Right lung (tissue), 10 donors: ENCODE measurements around the gene RFX6. TPM values are rescaled to one million over a fixed set of nuclear protein-coding genes. Genes with fewer than 3 reads are reported as not detected.
"Not testable (repeated sequence)": the region's sequence is repeated elsewhere in the genome, so short reads cannot be mapped to it uniquely, and the experiment has no call there.

Source experiments
- DNase-seq, 2 donors: peaks; one replicate each; pipeline ENCODE4 v3.0.0-alpha.2; 2013
- long read RNA-seq, 8 donors: transcript quantifications; one replicate each; lab custom pipeline, GENCODE V29; 2026
- polyA plus RNA-seq, 5 donors: library from polyadenylated mRNA; unstranded; fragments of 120-200 nt; gene quantifications; one replicate each; pipeline versions ENCODE4 v1.2.1 to v1.2.3, GENCODE V29; 2013; ENCODE audit warnings: inconsistent platforms in 1 of 5, low replicate concordance in 1 of 5; ENCODE audit not compliant: insufficient read length in 5 of 5, insufficient read depth in 1 of 5

Gene RFX6, protein sequence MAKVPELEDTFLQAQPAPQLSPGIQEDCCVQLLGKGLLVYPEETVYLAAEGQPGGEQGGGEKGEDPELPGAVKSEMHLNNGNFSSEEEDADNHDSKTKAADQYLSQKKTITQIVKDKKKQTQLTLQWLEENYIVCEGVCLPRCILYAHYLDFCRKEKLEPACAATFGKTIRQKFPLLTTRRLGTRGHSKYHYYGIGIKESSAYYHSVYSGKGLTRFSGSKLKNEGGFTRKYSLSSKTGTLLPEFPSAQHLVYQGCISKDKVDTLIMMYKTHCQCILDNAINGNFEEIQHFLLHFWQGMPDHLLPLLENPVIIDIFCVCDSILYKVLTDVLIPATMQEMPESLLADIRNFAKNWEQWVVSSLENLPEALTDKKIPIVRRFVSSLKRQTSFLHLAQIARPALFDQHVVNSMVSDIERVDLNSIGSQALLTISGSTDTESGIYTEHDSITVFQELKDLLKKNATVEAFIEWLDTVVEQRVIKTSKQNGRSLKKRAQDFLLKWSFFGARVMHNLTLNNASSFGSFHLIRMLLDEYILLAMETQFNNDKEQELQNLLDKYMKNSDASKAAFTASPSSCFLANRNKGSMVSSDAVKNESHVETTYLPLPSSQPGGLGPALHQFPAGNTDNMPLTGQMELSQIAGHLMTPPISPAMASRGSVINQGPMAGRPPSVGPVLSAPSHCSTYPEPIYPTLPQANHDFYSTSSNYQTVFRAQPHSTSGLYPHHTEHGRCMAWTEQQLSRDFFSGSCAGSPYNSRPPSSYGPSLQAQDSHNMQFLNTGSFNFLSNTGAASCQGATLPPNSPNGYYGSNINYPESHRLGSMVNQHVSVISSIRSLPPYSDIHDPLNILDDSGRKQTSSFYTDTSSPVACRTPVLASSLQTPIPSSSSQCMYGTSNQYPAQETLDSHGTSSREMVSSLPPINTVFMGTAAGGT
- polyA plus RNA-seq = 1 to 10 TPM; 1.0 to 2.9 (median 2.3) TPM
- long read RNA-seq, donor 1, partial matches to known transcripts = 22 of 23 reads
- long read RNA-seq, donor 1, other reads (novel, unspliced or antisense) = 0 of 23 reads
- long read RNA-seq, donor 2 = 0 reads
- long read RNA-seq, donor 3 = 0 reads
- long read RNA-seq, donor 4 = 0 reads
- long read RNA-seq, donor 5 = 0 reads
- long read RNA-seq, donor 6 = 0 reads
- long read RNA-seq, donor 7 = 0 reads
- long read RNA-seq, donor 8 = 0 reads

DNA sequence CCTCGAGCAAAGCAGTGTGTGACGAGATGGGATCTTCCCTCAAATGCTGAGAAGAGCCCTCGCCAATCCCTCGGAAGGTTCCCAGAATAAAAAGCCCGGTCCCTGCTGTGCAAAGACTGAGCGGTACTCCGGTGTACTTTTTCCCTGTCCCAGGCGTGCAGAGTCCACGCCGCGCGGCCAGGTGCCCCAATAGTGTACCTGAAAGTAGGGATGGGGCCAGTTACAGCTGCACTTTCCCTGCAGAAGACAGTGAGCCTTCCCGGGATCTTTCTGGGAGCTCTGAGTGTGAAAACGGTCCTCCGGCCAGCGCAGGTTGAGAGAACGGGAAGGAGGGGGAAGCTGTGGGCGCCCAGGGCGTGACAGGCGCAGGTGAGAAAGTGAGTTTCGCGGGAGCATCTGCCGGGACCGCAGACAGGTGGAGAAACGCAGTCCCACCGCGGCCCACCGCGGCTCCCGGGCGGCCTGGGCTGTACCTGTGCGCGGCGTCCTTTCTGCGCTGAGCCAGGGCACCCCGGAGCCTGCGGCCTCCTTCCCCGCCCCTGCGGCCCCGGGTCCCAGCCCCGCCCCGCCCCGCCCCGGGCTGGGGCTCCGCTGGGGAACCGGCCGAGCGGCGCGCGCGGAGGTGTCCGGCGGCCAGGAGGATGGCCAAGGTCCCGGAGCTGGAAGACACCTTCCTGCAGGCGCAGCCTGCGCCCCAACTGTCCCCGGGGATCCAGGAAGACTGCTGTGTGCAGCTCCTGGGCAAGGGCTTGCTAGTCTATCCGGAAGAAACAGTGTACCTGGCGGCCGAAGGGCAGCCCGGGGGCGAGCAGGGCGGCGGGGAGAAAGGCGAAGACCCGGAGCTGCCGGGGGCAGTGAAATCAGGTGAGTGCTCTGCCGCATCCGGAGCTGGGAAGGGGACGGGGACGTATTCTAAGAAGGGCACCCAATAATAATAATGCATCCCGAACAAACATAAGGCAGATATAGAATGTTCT, at the start of gene RFX6:
Gene RFX6, plus strand, starts transcription at position 608 of the 977 bp plus-strand sequence. Its CDS starts 34 bp downstream, at position 642.
- peak in 1 of 2 donors; percentile 8 for DNase-seq

DNA sequence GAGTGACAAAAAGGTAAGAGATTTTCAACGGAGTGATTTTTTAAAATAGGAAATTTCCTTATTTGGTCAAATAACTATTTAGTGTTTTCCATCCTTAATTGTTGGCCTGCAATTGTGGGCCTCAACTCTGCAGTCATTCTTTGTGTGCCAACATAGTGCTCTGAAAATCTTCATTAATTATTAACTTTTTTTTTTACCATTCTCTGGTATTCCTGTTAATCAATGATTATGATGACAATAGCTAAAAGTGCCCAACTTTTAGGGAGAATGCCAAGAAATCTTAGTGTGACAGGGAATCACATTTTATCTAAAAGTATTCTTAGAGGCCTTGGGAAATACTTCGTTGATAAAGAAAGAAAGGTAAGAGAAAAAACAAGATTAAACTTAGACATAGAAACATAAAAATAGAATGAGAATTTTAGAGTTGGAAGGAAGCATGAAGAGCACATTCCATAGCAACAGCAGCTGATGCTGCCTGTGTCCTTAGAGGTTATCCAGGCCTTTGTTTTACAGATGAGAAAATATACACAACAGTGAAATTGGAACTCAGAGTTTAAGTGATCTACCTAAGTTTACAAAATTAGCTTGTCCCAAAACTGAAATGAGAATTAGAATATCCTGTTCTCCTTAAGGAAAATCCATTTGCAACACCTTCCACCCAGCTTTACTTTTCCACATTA, 49.3 kb upstream of the RFX6 start:
- DNase-seq = no peak

DNA sequence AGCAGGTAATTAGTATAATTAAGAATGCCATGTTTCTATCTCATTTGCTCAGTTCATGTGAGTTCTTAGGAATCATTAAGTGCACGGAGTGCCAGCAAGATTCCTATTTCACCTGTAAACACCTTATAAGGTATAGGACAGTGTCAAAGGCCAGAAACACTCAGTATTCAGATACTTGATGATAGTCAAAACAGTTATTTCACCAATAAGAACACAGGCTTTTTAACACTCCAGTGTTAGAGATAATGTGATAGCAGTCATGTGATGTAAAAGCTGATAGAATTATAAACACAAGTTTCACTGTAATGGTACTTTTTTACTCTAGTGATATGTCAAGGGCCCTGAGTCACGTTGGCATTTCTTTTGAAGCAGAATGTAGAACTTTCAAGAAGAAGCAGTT, 48.1 kb upstream of the RFX6 start, which contains the start of gene GPRC6A:
Gene GPRC6A, minus strand, starts transcription at position 101 of the 400 bp plus-strand sequence. Its CDS starts 70 bp downstream, at position 31.
- no peak for DNase-seq

- DNase-seq = not testable (repeated sequence)
These were observed 42.5 kb upstream of the RFX6 start for GRCh38 chr6:116834526-116834925.

DNA sequence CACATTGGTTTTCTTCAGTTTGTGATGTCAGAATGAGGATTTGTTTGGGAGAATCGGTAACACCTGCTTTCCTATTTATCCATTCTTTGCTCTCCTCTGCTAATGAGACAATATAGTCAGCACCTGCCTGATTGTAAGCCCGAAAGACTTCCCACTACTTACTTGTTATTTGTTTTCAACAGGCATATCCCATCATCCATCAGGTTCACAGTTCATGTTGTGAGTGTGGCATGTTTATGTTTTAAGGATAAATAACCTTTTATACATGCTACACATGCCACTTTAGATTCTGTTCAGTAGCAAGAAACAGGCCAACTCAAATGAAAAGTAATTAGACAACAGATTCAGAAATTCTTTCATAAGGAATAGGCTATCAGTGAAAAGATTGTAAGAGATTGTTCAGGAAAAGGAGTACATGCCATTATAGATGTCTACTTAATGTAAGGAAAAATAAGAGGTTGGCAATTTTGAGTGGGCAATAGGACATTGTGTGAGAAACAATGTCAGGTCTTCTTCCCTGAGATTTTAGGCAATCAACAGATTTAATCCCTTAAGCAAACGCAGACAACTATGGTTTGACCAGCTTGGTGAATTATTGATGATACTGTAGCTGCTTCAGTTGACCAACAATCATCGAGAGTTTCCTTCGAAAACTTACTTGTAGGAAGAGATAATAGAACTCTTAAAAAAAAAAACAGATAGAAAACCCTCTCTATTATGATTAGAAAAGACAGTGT, 40.3 kb upstream of the RFX6 start:
- no peak for DNase-seq

DNA sequence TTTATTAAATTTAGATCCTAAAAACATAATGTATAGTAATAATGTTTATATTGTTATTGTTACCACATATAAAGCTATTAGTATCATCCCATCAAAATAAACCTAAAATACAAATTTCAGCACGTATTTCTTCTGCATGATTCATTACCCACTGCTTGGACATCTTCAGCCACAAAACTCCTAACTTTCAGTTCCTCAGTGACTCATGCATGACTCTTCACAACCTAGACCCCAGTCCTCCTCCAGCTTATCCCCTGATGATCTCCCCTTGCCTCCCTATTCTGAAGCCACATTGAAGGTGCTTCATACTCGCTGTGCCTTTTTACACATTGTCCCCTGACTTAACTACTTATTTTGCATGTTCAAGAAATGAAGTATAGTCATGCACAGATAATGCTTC, 37.0 kb upstream of the RFX6 start:
- DNase-seq = no peak

GRCh38 chr6:116842459-116842858, 34.6 kb upstream of the RFX6 start:
- peak; percentile 45 to 58 for DNase-seq

DNA sequence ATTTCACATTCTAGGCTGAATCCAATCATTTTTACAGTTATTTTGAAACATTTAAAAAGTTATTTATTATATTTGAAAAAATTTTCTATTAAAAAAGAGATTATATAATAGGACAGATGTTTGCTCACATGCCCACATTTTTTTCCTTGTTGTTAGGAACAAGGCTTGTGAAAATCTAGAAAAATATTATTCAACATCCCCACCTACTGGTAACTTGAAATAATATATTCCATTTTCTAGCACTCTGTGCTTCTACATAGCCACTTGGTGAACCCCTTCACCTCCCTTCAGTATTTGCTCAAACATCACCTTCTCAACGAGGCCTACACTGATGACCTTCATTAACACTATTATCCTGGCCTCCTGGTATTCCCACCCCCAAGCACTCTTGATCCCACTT, 29.8 kb upstream of the RFX6 start:
- DNase-seq = peak; percentile 31 to 50

DNA sequence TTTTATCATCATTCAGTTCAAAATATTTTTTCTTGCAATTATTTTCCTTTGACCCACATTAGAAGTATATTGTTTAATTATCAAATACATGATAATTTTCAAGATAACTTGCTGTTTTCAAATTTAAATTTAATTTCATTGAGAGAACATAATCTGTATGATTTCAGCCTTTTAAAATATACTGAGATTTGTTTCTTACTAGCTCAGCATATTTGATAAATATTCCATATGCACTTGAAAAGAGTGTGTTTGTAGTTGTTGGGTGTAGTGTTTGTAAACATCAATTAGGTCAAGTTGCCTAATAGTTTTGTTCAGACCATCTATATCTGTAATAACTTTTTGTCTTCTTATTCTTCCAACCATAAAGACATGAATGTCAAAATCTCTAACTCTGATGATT, 19.0 kb upstream of the RFX6 start:
- DNase-seq = no peak

DNA sequence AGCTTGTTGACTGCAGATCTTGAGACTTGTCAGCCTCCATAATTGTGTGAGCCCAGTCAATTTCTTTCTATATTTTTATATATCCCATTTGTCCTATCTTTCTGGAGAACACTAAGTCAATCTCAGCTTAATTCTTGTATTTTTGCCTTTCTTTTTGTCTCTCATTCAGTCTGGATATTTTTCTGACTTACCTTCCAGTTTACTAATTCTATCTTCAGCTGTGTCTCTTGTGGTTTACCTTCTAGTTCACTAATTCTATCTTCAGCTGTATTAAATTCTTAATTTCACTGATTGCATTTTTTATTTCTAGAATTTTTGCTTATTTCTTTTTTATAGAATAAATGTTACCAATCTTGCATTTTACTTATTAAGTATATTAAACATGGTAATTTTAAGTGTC, 17.8 kb upstream of the RFX6 start:
- no peak for DNase-seq

DNA sequence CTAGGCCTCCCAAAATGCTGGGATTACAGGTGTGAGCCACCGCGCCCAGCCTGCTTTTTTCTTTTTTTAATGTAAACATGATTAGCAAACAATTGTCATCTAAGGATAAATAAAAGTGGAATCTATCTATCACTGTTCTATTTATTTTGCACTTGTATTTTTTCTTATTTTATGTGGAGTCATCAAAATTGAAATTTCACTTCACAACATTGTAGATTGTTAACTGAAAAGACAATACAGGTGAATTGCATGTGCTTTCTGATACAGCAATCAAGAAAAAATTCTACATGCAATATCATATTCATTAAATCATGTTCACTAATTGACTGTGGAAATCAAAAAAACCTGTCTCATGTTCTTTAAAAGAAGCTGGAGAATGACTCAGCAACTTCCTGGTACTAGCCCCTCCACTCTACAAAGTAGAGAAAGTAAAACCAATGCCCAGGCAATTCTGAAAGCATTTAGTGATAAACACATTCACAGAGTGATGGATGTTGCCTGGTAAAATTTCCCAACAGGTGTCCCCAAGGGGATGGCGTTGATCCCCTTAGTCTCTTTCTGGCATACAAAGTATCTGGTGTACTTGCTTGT, 10.7 kb upstream of the RFX6 start:
- no peak for DNase-seq

- DNase-seq = no peak
These were observed 4.3 kb upstream of the RFX6 start for GRCh38 chr6:116872771-116873170.

DNA sequence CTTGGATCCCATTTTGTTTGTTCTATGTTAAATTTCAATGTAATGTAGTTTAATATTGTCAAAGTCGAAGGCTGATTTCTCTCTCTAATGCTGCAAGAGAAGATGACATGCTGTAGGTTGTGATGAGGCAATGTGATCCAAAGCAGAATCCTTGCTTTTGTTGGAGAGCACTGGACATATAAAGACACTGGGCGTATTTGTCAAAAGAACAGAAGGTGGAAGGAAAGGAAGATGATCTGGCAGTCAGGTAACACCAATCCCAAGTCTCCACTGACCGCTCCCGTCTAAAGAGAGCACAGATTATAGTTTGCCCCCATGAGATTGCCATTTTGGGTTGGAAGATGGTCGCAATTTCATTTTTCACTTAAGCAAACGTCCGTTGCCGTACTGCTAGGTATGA, 935 bp upstream of the RFX6 start:
- DNase-seq = no peak

DNA sequence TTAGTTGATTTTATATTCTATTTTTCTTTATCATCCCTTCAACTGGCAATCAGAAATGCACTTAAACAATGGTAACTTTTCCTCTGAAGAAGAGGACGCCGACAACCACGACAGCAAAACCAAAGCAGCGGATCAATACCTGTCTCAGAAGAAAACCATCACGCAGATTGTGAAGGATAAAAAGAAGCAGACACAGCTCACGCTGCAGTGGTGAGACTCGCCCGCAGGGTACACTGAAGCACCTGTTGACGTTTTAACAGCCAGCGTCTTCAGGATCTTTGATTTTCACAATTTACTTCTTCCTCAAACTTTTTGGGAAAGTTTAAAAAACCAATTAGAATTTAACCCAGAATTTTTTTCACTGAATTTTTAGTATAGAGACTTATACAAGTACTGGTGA, 701 bp downstream of the RFX6 start:
- DNase-seq = no peak

DNA sequence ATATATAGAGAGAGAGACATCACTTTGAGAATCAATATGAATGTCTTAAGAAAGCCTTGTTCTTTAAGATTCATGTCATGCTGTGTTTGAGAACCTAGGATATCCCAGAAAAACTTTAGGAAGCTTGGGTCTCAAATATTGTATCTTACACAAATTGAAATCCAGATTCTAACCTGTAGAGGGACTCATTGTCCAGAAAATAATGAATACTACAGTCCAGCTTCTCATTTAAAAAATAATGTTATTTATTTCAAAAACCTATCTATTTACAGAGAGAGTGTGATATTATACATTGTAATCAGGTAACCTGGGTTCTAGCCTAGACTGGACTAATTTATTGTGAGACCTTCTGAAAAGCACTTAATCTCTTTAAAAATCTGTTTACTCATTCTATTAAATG, 4.2 kb downstream of the RFX6 start:
- no peak for DNase-seq

DNA sequence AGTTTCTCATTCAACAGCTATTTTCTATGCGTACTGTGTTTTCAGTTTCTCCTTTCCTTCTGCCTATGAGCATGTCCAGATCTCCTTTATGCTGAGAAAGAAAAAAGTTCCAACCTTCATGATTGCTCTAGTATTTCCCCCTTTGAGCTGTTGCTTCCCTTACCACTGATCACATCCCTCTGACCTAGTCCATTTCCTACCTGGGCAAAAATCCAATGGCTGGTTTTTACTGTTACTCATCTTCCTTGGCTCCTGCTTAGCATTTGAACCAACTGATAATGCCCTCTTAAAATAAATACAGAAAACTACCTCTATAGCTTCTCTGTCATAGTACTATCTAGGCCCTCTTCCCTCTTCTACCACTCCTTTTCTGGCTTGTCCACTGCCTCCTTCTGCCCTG, 6.0 kb downstream of the RFX6 start:
- no peak for DNase-seq

DNA sequence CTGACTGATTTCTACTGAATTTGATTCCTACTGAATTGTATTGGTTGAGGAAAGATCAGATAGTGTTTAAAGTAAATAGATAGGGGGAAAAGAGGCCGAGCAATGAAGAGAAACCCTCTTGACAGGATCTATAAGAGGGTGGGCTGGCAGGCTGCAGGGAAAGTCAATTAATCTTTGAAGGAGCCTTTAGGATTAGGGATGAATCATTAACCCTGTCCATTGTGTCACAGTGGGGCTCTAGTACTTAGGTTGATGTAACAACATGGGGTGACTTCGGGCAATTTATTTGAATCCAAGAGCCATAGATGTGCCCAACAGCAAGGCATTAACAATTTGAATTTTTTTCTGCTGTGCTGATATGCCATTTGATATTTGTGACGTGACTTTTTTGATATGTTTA, 7.5 kb downstream of the RFX6 start:
- DNase-seq = no peak

DNA sequence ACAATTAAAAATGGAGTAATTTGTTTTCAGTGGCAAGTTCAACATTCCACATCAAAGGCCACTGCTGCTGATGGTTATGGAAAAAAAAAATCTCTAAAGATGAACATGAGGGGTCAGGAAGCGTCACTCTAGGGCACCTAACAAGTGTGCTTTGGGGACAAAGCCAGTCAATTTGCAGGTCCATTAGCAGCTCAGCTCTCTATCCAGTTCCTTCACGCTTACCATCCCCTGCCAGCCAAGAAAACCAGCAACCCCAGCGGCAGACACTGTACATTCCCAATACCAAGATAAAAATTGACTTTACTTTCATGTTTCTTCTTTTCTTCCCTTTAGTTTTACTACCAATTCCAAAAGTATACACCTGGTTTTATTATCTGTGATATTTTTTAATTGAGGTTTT, 10.1 kb downstream of the RFX6 start:
- DNase-seq = no peak

- DNase-seq = no peak
These were observed 10.9 kb downstream of the RFX6 start for GRCh38 chr6:116887894-116888293.
